Fibroblast of skin of scalp (primary cell): Measurements from ENCODE around the gene TBX10.
"Not testable (repeated sequence)": the region's sequence is repeated elsewhere in the genome, so short reads cannot be mapped to it uniquely, and the experiment has no call there.

Experiments
- DNase-seq: peaks from one replicate; pipeline ENCODE4 v3.0.0-alpha.2; 2013

The TBX10 gene

GRCh38 chr11:67644472-67645418 lies 5.2 kb upstream of the TBX10 start:
- no peak for DNase-seq

GRCh38 chr11:67644042-67644441 lies 4.5 kb upstream of the TBX10 start:
- no peak for DNase-seq

GRCh38 chr11:67642173-67643120 lies 2.9 kb upstream of the TBX10 start:
- no peak for DNase-seq

GRCh38 chr11:67641338-67642172 lies 2.0 kb upstream of the TBX10 start:
- no peak for DNase-seq

GRCh38 chr11:67640758-67641337 lies 1.3 kb upstream of the TBX10 start:
- no peak for DNase-seq

GRCh38 chr11:67640021-67640757 lies 626 bp upstream of the TBX10 start:
- DNase-seq, result peak; percentile 43

GRCh38 chr11:67638535-67639437 lies 777 bp downstream of the TBX10 start:
- DNase-seq, result no peak

GRCh38 chr11:67637441-67637840 lies 2.1 kb downstream of the TBX10 start:
- DNase-seq, result not testable (repeated sequence)

- DNase-seq, result no peak
These were observed 2.6 kb downstream of the TBX10 start for GRCh38 chr11:67636962-67637361.

- no peak for DNase-seq
These were observed 4.4 kb downstream of the TBX10 start for GRCh38 chr11:67635231-67635521.

- no peak for DNase-seq
These were observed 5.0 kb downstream of the TBX10 start for GRCh38 chr11:67634366-67635230.

- DNase-seq, result no peak
These were observed 5.7 kb downstream of the TBX10 start for GRCh38 chr11:67633758-67634365.

- no peak for DNase-seq
These were observed 6.4 kb downstream of the TBX10 start for GRCh38 chr11:67632982-67633755.

- no peak for DNase-seq
These were observed 7.2 kb downstream of the TBX10 start for GRCh38 chr11:67632175-67632981.

GRCh38 chr11:67631853-67632174 lies 7.7 kb downstream of the TBX10 start:
- DNase-seq, result no peak

- no peak for DNase-seq
These were observed 8.2 kb downstream of the TBX10 start for GRCh38 chr11:67631411-67631810.

GRCh38 chr11:67630943-67631331 lies 8.6 kb downstream of the TBX10 start:
- DNase-seq, result no peak
